HG02981 (cell line): ENCODE results near the gene SIGLEC1.

Source experiments
- ATAC-seq: cut with Tn5 transposase; IDR thresholded peaks from one replicate; pipeline ENCODE4 v1.9.1; 2021; ENCODE audit warnings: mild to moderate bottlenecking, moderate library complexity; ENCODE audit not compliant: unreplicated experiment

Gene SIGLEC1

DNA sequence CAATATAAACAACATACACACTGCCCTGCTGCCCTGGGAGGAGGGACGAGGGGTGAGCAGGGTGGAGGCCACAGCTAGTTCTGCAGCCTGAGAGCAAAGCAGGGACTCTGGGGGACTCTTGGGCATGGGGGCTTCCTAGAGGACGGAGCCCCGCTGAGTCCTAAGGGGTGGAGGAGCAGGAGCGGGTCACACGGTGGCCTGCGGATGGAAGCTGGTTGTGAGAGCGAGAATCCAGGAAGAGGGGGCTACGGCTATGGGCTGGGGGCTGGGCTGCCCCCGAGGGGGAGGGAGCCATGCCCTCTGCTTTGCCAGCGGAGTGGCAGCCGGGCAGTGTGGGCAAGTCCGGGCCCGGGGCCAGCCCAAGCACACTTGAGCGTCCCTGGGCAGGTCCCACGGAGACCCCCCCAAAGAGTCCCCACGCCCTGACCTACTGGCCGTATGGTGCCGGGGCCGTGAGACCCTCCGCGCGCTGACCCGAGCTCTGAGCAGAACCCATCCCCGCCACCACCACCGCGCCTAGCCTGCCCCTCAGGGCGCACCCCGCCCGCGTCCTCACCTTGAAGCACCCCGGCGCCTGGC lies 31.0 kb downstream of the SIGLEC1 start:
- ATAC-seq, result no peak

GRCh38 chr20:3680701-3681351 lies 31.6 kb downstream of the SIGLEC1 start:
- no peak for ATAC-seq

DNA sequence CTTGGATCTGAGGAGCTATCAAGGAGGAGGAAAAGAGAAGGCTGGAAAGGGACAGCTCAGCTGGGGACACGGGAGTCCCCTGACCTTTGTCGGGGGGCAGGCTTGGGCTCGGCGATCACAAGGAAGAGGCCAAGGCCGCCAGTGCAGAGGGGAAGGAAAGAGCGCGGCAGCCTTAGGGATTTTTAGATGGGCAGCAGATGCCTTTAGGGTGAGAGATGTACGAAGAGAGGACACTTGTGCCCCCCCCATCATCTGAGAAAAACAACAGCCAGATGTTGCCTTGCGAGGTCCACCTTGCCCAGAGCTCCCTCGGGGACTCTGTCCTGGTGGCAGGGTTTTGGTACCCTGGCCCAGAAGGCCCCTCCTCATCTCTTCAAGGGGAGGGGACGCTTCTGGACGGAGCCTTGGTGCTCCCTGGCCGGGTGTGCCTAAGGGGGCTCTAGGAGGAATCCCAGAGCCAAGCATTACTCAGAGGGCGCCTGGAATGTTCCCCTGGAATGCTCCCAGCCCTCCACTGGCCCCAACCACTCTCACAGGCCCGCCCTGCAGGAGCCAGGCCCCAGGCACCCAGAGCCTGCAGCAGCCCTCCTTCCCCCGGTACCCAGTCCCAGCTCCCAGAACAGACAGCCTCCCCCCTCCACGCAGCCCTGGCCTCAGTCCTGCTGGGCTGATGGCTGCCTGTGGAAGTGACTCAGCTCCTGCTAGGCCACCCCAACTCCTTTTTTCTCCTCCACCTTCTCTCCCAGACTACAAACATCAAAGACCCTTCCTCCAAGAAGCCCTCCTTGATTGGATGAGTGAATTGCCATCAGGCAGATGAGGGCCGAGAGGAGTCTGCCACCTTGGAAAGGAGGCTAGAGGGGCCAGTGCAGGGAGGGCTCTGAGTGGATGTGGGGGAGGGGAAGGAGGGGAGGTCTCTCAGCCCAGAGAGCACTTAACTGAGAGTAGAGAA lies 32.4 kb downstream of the SIGLEC1 start:
- ATAC-seq, result no peak

- no peak for ATAC-seq
Observed at GRCh38 chr20:3678856-3679720, 33.3 kb downstream of the SIGLEC1 start.

GRCh38 chr20:3678198-3678597 lies 34.2 kb downstream of the SIGLEC1 start:
- no peak for ATAC-seq

GRCh38 chr20:3677733-3678132 lies 34.7 kb downstream of the SIGLEC1 start:
- ATAC-seq, result no peak

DNA sequence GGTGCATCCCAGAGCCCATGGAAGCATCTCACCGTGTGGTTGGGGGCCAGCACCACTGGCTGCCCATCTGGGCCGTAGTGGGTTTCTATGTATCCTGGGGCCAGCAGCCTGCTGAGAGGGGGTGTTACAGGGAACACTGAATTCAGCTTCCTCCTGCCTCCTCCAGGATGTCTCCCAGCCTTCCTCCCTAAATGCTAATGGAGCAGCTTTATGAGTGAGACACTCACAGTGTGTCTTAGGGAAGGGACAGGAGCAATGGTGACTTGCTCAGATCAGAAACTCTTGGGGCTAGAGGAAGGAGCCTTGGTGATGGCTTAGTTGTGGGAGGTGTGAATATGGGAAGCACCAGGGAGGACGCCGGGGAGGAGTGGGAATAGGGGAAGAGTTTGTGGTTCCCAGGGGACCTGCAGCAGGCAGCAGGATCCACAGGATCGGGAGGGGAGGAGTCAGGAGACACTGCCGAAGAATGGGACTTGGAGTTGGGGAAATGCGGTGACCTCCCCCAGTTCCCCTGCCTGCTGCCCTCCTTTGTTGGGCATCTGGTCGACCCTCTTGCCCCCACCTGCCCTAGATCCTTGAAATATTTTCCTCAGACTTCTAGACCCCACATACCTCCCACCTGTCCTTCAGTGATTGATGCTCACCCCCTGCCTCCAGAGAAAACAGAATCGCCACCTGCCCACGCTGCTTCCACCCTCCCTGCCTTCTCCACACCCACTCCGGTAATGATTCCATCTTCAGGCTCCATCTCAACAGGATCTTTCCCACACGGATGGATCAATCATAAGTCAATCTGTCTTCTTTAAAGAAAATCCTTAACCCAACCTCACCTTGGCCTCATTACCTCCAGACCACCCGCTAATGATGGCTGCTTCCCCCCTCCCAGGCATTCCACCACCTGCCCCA lies 37.2 kb downstream of the SIGLEC1 start:
- no peak for ATAC-seq

GRCh38 chr20:3674447-3674846 lies 38.0 kb downstream of the SIGLEC1 start:
- ATAC-seq, result no peak

GRCh38 chr20:3673221-3674070 lies 39.0 kb downstream of the SIGLEC1 start:
- ATAC-seq, result no peak

DNA sequence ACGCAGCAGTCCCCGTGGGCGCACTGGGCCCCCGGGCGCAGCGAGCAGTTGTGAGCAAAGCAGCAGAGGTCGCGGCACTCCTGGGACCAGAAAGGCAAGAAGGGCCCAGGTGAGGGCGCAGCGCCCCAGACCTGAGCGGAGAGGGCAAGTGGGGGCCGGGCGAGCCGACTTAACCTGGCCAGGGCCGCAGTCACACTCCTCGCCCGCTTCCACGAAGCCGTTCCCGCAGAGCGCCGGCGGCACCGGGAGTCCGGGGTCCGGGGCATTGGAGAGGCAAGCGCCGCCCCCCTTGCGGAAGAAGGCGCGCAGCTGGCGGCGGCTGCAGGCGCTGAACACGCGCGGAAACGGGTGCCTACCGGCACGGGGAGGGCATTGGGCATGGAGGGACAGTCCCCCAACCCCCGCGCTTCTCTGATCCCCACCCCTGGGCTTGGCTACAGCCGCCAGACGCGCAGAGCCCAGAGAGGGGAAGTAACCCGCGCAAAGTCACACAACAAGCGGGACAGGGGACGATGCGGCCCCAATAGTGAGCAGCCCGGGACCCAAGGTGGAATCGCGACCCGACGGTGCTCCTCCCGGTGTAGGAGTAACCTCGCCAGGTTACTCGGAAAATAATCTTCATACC lies 39.7 kb downstream of the SIGLEC1 start:
- no peak for ATAC-seq

DNA sequence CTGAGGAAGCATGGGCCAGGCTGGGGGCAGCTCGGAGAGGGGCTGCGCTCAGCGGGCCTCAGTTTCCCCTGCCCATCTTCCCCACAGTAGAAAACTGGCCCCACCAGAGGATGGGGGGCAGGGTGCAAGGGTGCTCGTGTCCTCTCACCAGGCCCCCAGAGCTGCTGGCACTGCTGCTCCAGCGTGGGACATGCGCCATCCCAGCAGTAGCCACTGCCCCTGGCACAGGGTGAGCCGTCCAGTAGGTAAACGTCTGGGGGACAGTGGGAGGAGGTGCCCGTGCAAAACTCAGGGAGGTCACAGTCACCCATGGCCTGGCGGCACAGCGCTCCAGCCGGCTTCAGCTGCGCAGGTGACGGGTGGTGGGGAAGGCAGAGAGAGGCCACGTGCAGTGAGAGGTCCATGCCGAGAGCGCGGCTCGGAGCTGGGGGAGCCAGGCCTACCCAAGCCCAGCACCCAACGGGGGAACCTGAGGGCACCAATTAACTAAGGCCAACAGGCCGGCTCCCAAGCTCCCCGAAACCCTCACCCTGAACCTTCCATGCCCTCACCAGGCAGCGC lies 40.3 kb downstream of the SIGLEC1 start:
- ATAC-seq, result no peak

DNA sequence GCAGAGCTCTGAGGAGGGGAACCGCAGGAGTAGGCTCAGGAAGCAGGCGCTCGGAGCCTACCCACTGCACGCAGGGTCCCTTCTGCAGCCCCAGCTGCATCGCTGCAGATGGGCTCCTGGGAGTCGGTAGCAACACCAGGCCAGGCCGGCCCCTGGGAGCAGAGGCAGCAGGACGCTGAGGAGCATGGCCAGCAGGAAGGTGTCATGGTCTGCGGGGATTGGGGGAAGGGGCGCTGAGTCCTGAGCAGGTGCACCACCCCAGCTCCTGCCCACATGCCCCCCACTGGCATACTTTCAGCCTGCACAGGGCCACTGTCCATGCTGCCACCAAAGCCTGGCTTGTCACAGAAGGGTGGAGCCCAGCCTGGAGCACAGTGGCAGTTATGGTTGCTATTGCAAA lies 41.5 kb downstream of the SIGLEC1 start:
- ATAC-seq, result no peak

- no peak for ATAC-seq
Observed at GRCh38 chr20:3670511-3670910, 41.9 kb downstream of the SIGLEC1 start.

- ATAC-seq, result no peak
Observed at GRCh38 chr20:3669710-3670367, 42.6 kb downstream of the SIGLEC1 start.

DNA sequence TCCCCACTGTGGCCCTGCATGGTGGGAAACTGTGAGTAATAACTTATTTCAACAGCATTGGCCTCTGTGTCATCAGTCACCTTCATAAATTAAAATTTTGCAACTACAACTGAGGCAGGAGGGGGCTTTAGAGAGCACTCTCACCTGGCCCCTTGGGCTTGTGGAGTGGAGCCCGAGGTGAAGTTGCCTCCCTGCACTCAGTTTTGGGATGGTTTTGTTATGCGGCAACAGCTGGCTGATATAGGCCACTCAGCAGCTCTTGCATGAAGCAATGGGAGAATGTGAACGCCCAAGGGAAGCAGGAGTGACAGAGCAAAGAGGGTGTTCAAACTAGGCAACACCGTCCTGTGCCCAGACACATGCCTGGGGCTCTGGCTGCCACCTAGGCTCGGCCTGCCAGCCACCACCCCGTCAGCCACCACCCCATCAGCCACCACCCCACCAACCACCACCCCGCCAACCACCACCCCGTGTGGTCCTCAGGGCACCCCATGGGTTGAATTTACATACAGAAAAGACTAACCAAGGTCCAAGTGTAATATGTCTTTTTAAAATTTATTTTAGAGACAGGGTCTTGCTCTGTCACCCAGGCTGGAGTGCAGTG lies 44.9 kb downstream of the SIGLEC1 start:
- no peak for ATAC-seq

DNA sequence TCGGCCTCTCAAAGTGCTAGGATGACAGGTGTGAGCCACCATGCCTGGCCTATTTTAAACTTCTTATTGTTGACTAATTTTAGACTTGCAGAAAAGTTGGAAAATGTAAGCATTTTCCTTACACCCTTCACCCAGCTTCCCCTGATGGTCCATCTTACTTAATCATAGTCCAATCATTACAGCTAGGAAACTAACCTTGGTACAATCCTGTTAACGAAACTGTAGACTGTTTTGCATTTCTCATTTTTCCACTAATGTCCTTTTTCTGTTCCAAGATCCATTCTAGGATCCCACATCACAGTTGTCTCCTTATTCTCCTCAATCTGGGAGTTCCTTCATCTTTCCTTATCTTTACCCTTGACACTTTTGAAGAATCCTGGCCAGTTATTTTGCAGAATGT lies 48.5 kb downstream of the SIGLEC1 start:
- no peak for ATAC-seq

DNA sequence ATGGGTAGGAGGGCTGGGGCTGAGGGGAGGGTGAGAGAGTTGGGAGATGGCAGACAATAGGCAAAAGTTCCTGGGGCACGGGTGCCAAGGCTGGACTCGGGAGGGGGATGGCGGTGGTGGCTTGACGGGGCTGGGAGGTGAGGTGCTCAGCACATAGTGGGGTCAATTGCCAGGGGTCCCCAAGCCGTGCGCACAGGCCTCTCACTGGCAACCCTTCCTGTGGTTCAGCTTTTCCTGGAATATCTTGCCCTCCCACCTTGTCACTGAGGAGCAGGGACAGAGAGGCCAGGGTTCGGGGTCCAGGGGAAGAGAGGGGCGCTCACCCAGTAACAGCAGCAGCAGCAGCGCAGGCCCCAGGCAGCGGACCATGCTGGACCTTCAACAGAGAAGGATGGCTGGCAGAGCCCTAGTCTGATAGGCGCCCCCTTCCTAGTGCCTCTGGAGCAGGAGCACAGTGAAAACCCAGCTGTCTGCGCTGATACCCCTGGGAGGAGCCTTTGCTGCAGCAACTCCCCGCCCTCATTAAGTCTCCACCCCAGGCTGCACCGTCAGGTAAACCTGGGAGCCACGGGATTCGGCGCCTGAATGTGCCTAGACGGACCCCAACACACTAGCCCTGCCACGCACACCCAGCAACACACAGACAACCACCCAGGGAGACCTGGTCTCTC lies 49.2 kb downstream of the SIGLEC1 start, which contains the start of gene GFRA4:
GFRA4 (minus strand) TSS at position 369 of the 671 bp plus-strand sequence; CDS start at position 369, 0 bp downstream.
- ATAC-seq, result no peak
